Trophoblast cell (in vitro differentiated cells and primary cell): ENCODE data around the gene SCFD2.

Experiments
- DNase-seq, 2 donors: peaks; one replicate each; pipeline ENCODE4 v3.0.0-alpha.2; 2016
- H2AFZ ChIP-seq: 2 replicates; pipeline ENCODE4 v1.6.1; 2013; ENCODE audit warnings: low read length, moderate library complexity, mild to moderate bottlenecking; ENCODE audit not compliant: insufficient read depth, poor library complexity
- H2AK5ac ChIP-seq: 2 replicates; pipeline ENCODE4 v1.6.1; 2013; ENCODE audit warnings: mild to moderate bottlenecking, low read length
- H2BK120ac ChIP-seq: 2 replicates; pipeline ENCODE4 v1.6.1; 2013; ENCODE audit warnings: low read length, mild to moderate bottlenecking, moderate library complexity; ENCODE audit not compliant: insufficient read depth, poor library complexity
- H2BK12ac ChIP-seq: 2 replicates; pipeline ENCODE4 v1.6.1; 2013; ENCODE audit warnings: mild to moderate bottlenecking, low read length, moderate library complexity
- H2BK5ac ChIP-seq: 2 replicates; pipeline ENCODE4 v1.6.1; 2013; ENCODE audit warnings: low read length, low read depth, moderate library complexity, mild to moderate bottlenecking; ENCODE audit not compliant: poor library complexity
- H3K14ac ChIP-seq: 2 replicates; pipeline ENCODE4 v1.6.1; 2013; ENCODE audit warnings: mild to moderate bottlenecking, low read length
- H3K18ac ChIP-seq: 2 replicates; pipeline ENCODE4 v1.6.1; 2013; ENCODE audit warnings: mild to moderate bottlenecking, low read length
- H3K23ac ChIP-seq: 2 replicates; pipeline ENCODE4 v1.6.1; 2013; ENCODE audit warnings: low read length
- H3K27ac ChIP-seq: 2 replicates; pipeline ENCODE4 v1.5.1; 2013; ENCODE audit warnings: low read depth, mild to moderate bottlenecking, inconsistent platforms, low read length, moderate library complexity
- H3K27me3 ChIP-seq: 2 replicates; pipeline ENCODE4 v1.6.1; 2013; ENCODE audit warnings: inconsistent platforms, mild to moderate bottlenecking, low read length, moderate library complexity; ENCODE audit not compliant: insufficient read depth
- H3K36me3 ChIP-seq, 2 experiments: 1 replicate in 1 of 2; 2 replicates in 1 of 2; pipeline ENCODE4 v1.6.1; 2013; ENCODE audit warnings: low read length in 2 of 2, mild to moderate bottlenecking in 2 of 2, moderate library complexity in 1 of 2; ENCODE audit not compliant: insufficient read depth in 2 of 2, control insufficient read depth in 1 of 2
- H3K4ac ChIP-seq: 2 replicates; pipeline ENCODE4 v1.6.1; 2013; ENCODE audit warnings: low read depth, mild to moderate bottlenecking, low read length, moderate library complexity
- H3K4me1 ChIP-seq, 2 experiments: 1 replicate in 1 of 2; 2 replicates in 1 of 2; pipeline ENCODE4 v1.6.1; 2013; ENCODE audit warnings: low read length in 2 of 2, mild to moderate bottlenecking in 2 of 2, moderate library complexity in 1 of 2; ENCODE audit not compliant: insufficient read depth in 2 of 2, control insufficient read depth in 1 of 2
- H3K4me2 ChIP-seq: 2 replicates; pipeline ENCODE4 v1.6.1; 2013; ENCODE audit warnings: inconsistent platforms, mild to moderate bottlenecking, low read length, moderate library complexity
- H3K4me3 ChIP-seq: 2 replicates; pipeline ENCODE4 v1.5.1; 2013; ENCODE audit warnings: mild to moderate bottlenecking, low read depth, low read length, inconsistent platforms
- H3K79me1 ChIP-seq: one replicate; pipeline ENCODE4 v1.6.1; 2013; ENCODE audit warnings: low read length
- H3K79me2 ChIP-seq: 2 replicates; pipeline ENCODE4 v1.6.1; 2013; ENCODE audit warnings: low read length, mild to moderate bottlenecking; ENCODE audit not compliant: control insufficient read depth, insufficient read depth, poor library complexity
- H3K9ac ChIP-seq: 2 replicates; pipeline ENCODE4 v1.6.1; 2013; ENCODE audit warnings: mild to moderate bottlenecking, low read length
- H3K9me3 ChIP-seq: 2 replicates; pipeline ENCODE4 v1.6.1; 2013; ENCODE audit warnings: low read depth, mild to moderate bottlenecking, control low read depth, inconsistent platforms, low read length; ENCODE audit not compliant: insufficient read depth
- H4K12ac ChIP-seq: 2 replicates; pipeline ENCODE4 v1.6.1; 2013; ENCODE audit warnings: low read depth, mild to moderate bottlenecking, low read length, moderate library complexity
- H4K8ac ChIP-seq: 2 replicates; pipeline ENCODE4 v1.6.1; 2013; ENCODE audit warnings: low read depth, mild to moderate bottlenecking, low read length, moderate library complexity
- H4K91ac ChIP-seq: one replicate; pipeline ENCODE4 v1.6.1; 2013; ENCODE audit warnings: low read depth, mild to moderate bottlenecking, low read length, moderate library complexity
- WGBS: extraction: QIAGEN DNeasy Blood & Tissue Kit; methylation state at CpG from one replicate; pipeline ENCODE4 v1.1.7; 2013; ENCODE audit warnings: missing lambda C conversion rate; ENCODE audit not compliant: insufficient read length, insufficient coverage; ENCODE audit errors: extremely low coverage; 5-methylcytosine and 5-hydroxymethylcytosine counted together

SCFD2 gene

GRCh38 chr4:53151489-53151788, 214.4 kb downstream of the SCFD2 start:
- Histone ChIP-seq H4K91ac (no peak overlapping the region), H3K23ac (no peak overlapping the region), H2AK5ac (no peak overlapping the region), H3K18ac (no peak overlapping the region), H3K79me2 (no peaks in the 10 kb centered on the region), H3K4me3 (no peak overlapping the region), H2AFZ (no peak overlapping the region), H3K9ac (no peak overlapping the region), H3K27me3 (no peaks in the 10 kb centered on the region), H3K36me3 (no peaks in the 10 kb centered on the region), H2BK12ac (no peak overlapping the region), H3K9me3 (no peaks in the 10 kb centered on the region), H3K4ac (no peak overlapping the region), H3K14ac (no peak overlapping the region), H4K12ac (no peak overlapping the region), H3K27ac (no peak overlapping the region), H3K4me1 (no peaks in the 10 kb centered on the region), H3K79me1 (no peaks in the 10 kb centered on the region), H2BK120ac (no peak overlapping the region), H2BK5ac (no peak overlapping the region), H4K8ac (no peak overlapping the region), H3K4me2 (no peak overlapping the region)
- WGBS, result no CpG with 5 or more reads among the region's 3 CpGs
- no peak for DNase-seq

DNA sequence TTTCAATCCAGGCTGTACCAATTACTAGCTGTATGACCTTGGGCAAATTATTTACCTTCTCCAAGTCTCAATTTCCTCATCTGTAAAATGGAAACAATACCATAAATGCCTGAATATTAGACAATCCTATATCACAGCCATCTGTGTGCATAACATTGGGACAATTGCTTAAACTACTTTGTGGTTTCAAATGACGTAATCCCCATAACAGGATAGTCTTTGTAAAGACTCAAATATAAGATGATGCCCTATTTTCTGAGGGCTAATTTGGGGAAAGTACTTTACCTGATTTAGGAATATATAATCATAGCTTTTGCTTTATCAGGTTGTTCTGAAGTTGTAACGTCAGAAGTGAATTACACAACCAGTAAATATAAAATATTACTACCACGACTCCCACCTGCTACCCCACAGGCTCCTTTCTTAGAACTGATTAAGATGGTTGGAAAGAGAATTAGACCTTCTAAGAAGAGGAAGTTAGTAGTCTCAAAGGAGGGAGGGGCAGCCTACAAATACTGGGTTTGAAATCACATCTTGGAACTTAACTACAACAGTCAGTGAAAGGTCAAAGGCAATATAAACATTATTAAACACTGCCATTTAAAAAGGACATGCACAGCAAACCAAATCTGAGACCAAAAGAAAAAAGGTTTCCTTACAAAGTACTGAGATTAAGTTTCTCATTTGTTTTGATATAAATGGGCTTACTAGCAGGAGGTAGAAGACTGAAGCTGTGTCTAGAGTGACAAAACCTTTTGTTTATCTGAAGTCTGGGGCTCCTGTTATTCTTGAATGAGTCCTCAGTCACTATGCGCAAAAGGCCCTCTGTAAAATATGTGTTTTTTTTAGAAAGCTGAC, 215.0 kb downstream of the SCFD2 start:
- Histone ChIP-seq H2BK12ac (no peak overlapping the region), H2BK120ac (no peak overlapping the region), H3K27me3 (no peaks in the 10 kb centered on the region), H3K4me3 (no peak overlapping the region), H3K9me3 (no peaks in the 10 kb centered on the region), H3K4ac (no peak overlapping the region), H3K4me1 (no peaks in the 10 kb centered on the region), H3K4me2 (no peak overlapping the region), H2AFZ (no peak overlapping the region), H4K8ac (no peak overlapping the region), H2AK5ac (no peak overlapping the region), H3K14ac (no peak overlapping the region), H3K79me2 (no peaks in the 10 kb centered on the region), H4K12ac (no peak overlapping the region), H3K23ac (no peak overlapping the region), H3K9ac (no peak overlapping the region), H3K18ac (no peak overlapping the region), H4K91ac (no peak overlapping the region), H3K36me3 (no peaks in the 10 kb centered on the region), H3K79me1 (no peaks in the 10 kb centered on the region), H3K27ac (no peak overlapping the region), H2BK5ac (no peak overlapping the region)
- WGBS, result no CpG with 5 or more reads among the region's 4 CpGs
- peak; percentile 2 to 89 for DNase-seq

GRCh38 chr4:53147711-53148110, 218.2 kb downstream of the SCFD2 start:
- H3K79me1 ChIP-seq, result no peaks in the 10 kb centered on the region
- H3K36me3 ChIP-seq, result no peaks in the 10 kb centered on the region
- no peak overlapping the region for H2BK12ac ChIP-seq
- H3K27ac ChIP-seq, result no peak overlapping the region
- no peaks in the 10 kb centered on the region for H3K4me1 ChIP-seq
- no peak overlapping the region for H3K4me3 ChIP-seq
- no peak overlapping the region for H2AK5ac ChIP-seq
- H3K14ac ChIP-seq, result no peak overlapping the region
- H3K18ac ChIP-seq, result no peak overlapping the region
- no peaks in the 10 kb centered on the region for H3K79me2 ChIP-seq
- H2BK5ac ChIP-seq, result no peak overlapping the region
- H4K8ac ChIP-seq, result no peak overlapping the region
- no peak overlapping the region for H3K4ac ChIP-seq
- H3K9ac ChIP-seq, result no peak overlapping the region
- no peak overlapping the region for H4K91ac ChIP-seq
- no peak overlapping the region for H2BK120ac ChIP-seq
- H4K12ac ChIP-seq, result no peak overlapping the region
- no peak overlapping the region for H3K23ac ChIP-seq
- no peaks in the 10 kb centered on the region for H3K27me3 ChIP-seq
- DNase-seq, result no peak
- no peak overlapping the region for H3K4me2 ChIP-seq
- no peak overlapping the region for H2AFZ ChIP-seq
- no peaks in the 10 kb centered on the region for H3K9me3 ChIP-seq

DNA sequence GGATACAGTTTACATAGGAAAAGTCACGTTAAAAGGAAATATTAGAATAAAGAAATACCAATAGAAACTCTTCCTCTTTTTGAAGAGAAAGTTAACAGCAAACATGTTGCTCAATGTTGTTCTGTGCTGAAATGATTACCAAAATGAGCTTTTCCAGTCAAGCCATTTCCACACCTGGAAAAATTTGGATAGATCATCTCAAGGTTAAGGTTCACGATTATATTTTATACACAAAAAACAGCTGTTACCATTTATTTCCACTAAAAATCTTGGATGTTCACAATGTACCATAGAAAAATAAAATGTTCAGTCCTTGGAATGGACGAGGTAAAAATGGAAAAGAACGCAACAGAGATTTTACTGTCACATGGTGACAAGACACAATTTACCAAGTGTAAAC, 218.7 kb downstream of the SCFD2 start:
- no peak overlapping the region for H3K23ac ChIP-seq
- no peak overlapping the region for H2BK5ac ChIP-seq
- H3K18ac ChIP-seq, result no peak overlapping the region
- H4K91ac ChIP-seq, result no peak overlapping the region
- no peak overlapping the region for H3K4me2 ChIP-seq
- no peaks in the 10 kb centered on the region for H3K4me1 ChIP-seq
- no peak overlapping the region for H2BK120ac ChIP-seq
- H3K9me3 ChIP-seq, result no peaks in the 10 kb centered on the region
- H3K4me3 ChIP-seq, result no peak overlapping the region
- H3K79me1 ChIP-seq, result no peaks in the 10 kb centered on the region
- no peak overlapping the region for H3K27ac ChIP-seq
- H2AK5ac ChIP-seq, result no peak overlapping the region
- no peak overlapping the region for H3K4ac ChIP-seq
- H3K9ac ChIP-seq, result no peak overlapping the region
- H2BK12ac ChIP-seq, result no peak overlapping the region
- no peaks in the 10 kb centered on the region for H3K27me3 ChIP-seq
- H3K79me2 ChIP-seq, result no peaks in the 10 kb centered on the region
- WGBS, result no CpG with 5 or more reads among the region's 4 CpGs
- H4K12ac ChIP-seq, result no peak overlapping the region
- DNase-seq, result no peak
- no peak overlapping the region for H4K8ac ChIP-seq
- H2AFZ ChIP-seq, result no peak overlapping the region
- H3K14ac ChIP-seq, result no peak overlapping the region
- no peaks in the 10 kb centered on the region for H3K36me3 ChIP-seq
